Measurements from ENCODE around the gene C22orf15. TPM values are rescaled to one million over a fixed set of nuclear protein-coding genes. Genes with fewer than 3 reads are reported as not detected.

The C22orf15 gene
- total RNA-seq, 1 donor from 2014 or later = 0.39 TPM

- H3K79me2 ChIP-seq (ENCODE audit: insufficient read depth, low read length) = no peaks in the 10 kb centered on the region
- Mint-ChIP-seq H3K9me3 (ENCODE audit: unreplicated experiment) (no peaks in the 10 kb centered on the region), H3K4me1 (ENCODE audit: low read depth, unreplicated experiment) (peaks cover 7% of the 10 kb centered on the region), H3K4me3 (ENCODE audit: unreplicated experiment) (no peak overlapping the region), H3K27ac (ENCODE audit: unreplicated experiment) (no peak overlapping the region), H3K27me3 (ENCODE audit: low read depth, unreplicated experiment) (no peaks in the 10 kb centered on the region), H3K36me3 (ENCODE audit: low read depth, unreplicated experiment) (peaks cover 2% of the 10 kb centered on the region)
- TF ChIP-seq EZH2 (IDR thresholded peaks at IDR 0.05; ENCODE audit: insufficient read depth, low read length) = no peak
- no peak for TF ChIP-seq CTCF (IDR thresholded peaks at IDR 0.05; ENCODE audit: insufficient read depth, low read depth, low read length)
- H3K4me1 ChIP-seq (ENCODE audit: insufficient read depth, low read length) = no peaks in the 10 kb centered on the region
- no peaks in the 10 kb centered on the region for H3K9me3 ChIP-seq (ENCODE audit: insufficient read depth, low read depth, low read length)
- no peak for DNase-seq (ENCODE audit: low read depth)
- no peak overlapping the region for H3K4me2 ChIP-seq (ENCODE audit: low read length)
- H4K20me1 ChIP-seq (ENCODE audit: insufficient read depth, low read length) = peaks cover 6% of the 10 kb centered on the region
- H2AFZ ChIP-seq (ENCODE audit: low read depth, low read length) = no peak overlapping the region
- no peak overlapping the region for H3K4me3 ChIP-seq (ENCODE audit: insufficient read depth, low read depth, low read length)
- no peak for FAIRE-seq
- H3K27ac ChIP-seq (ENCODE audit: low read depth, low read length) = no peak overlapping the region
- no peak overlapping the region for H3K9ac ChIP-seq (ENCODE audit: low read length)
- no peaks in the 10 kb centered on the region for H3K27me3 ChIP-seq (ENCODE audit: insufficient read depth, low read length)
- H3K36me3 ChIP-seq (ENCODE audit: insufficient read depth, low read length) = peaks cover 20% of the 10 kb centered on the region
Measured at GRCh38 chr22:23812378-23812777, 49.6 kb downstream of the C22orf15 start.

Other genes with a start within 250 kb of the C22orf15 start
- not detected in 2 replicates for gene IGLL1, start 182.7 kb upstream of the C22orf15 start, total RNA-seq
- gene DRICH1, start 130.7 kb upstream of the C22orf15 start, total RNA-seq = not detected in 2 replicates
- not detected in 2 replicates for gene RGL4, start 72.0 kb upstream of the C22orf15 start, total RNA-seq
- gene ZNF70, start 11.9 kb upstream of the C22orf15 start, total RNA-seq = 8.8 and 10.3 TPM in 2 replicates
- gene VPREB3, start 8.6 kb upstream of the C22orf15 start, total RNA-seq = 0.50 TPM in 1 of 2 replicates, not detected in the other
- gene CHCHD10, start 5.0 kb downstream of the C22orf15 start, total RNA-seq = 60.9 and 70.5 TPM in 2 replicates
- 12.2 and 23.7 TPM in 2 replicates for gene MMP11, start 9.9 kb downstream of the C22orf15 start, total RNA-seq
- 91.3 and 115 TPM in 2 replicates for gene SMARCB1, start 24.0 kb downstream of the C22orf15 start, total RNA-seq
- gene DERL3, start 76.0 kb downstream of the C22orf15 start, total RNA-seq = 0.70 and 0.82 TPM in 2 replicates
- gene SLC2A11, start 94.9 kb downstream of the C22orf15 start, total RNA-seq = 19.1 and 19.6 TPM in 2 replicates
- 906 and 942 TPM in 2 replicates for gene MIF, start 131.4 kb downstream of the C22orf15 start, total RNA-seq
- 4.2 and 4.9 TPM in 2 replicates for gene GSTT2B, start 198.2 kb downstream of the C22orf15 start, total RNA-seq
- 0.75 and 1.4 TPM in 2 replicates for gene DDTL, start 203.9 kb downstream of the C22orf15 start, total RNA-seq
- gene DDT, start 211.5 kb downstream of the C22orf15 start, total RNA-seq = 78.9 and 83.8 TPM in 2 replicates
- not detected in 2 replicates for gene GSTT2, start 217.1 kb downstream of the C22orf15 start, total RNA-seq
- not detected in 2 replicates for gene GSTT4, start 242.5 kb downstream of the C22orf15 start, total RNA-seq
- 46.3 and 50.2 TPM in 2 replicates for gene CABIN1, start 248.3 kb downstream of the C22orf15 start, total RNA-seq